HEK293 (cell line): ENCODE data around the gene F11.

Experiments used
- ZBTB7A ChIP-seq: fragments of 450-650 bp; formaldehyde crosslinking; IDR thresholded peaks from 2 replicates; pipeline ENCODE4 v1.5.1; 2016; ENCODE audit warnings: low read depth, missing biosample characterization, missing genetic modification characterization
- ZNF660 ChIP-seq: fragments of 450-650 bp; IDR thresholded peaks from 2 replicates; pipeline ENCODE4 v1.5.1; 2018; ENCODE audit warnings: missing biosample characterization, mild to moderate bottlenecking, missing genetic modification characterization

GRCh38 chr4:186286581-186286980, 20.6 kb downstream of the F11 start:
- no peak for TF ChIP-seq ZBTB7A (tag by site-specific recombination)
- TF ChIP-seq ZNF660, result no peak
